ENCODE data around the gene CALHM2.

Gene CALHM2, protein sequence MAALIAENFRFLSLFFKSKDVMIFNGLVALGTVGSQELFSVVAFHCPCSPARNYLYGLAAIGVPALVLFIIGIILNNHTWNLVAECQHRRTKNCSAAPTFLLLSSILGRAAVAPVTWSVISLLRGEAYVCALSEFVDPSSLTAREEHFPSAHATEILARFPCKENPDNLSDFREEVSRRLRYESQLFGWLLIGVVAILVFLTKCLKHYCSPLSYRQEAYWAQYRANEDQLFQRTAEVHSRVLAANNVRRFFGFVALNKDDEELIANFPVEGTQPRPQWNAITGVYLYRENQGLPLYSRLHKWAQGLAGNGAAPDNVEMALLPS

DNA sequence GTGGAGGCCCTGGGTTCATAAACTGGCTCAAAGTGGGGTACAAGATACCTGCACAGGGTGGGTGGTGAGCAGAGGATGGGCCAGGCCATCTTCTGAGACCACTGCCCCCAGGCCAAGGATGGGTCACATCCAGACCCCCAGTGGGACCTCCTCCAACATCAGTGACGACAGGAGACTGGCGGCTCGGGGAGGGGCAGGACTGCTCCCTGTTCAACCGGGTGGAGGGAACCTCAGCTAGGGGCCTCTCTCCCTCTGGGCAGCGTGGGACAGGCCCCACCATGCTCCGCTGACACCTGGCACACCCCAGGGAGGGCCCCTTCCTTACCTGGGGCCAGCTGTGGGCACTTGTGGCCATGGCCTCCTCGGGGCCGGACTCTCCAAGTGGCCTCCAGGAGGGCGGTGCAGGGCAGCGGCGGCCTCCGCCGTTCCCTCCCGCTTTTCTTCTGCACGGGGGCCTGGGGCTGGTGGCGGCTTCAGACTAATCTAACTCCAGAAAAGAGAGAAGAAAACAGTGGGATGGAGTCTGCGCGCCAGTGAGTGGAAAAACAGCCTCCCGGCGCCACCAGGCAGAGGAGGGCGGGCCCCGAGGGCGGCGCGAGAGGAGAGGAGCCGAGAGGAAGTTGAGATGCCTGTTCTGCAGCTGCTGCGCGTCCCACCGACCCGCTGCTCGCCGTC is at the start of gene CALHM2:
CALHM2 (minus strand) TSS at position 540 of the 675 bp plus-strand sequence. CDS start 2,429 bp downstream, outside the sequence.
- TF ChIP-seq, protein P1, sequence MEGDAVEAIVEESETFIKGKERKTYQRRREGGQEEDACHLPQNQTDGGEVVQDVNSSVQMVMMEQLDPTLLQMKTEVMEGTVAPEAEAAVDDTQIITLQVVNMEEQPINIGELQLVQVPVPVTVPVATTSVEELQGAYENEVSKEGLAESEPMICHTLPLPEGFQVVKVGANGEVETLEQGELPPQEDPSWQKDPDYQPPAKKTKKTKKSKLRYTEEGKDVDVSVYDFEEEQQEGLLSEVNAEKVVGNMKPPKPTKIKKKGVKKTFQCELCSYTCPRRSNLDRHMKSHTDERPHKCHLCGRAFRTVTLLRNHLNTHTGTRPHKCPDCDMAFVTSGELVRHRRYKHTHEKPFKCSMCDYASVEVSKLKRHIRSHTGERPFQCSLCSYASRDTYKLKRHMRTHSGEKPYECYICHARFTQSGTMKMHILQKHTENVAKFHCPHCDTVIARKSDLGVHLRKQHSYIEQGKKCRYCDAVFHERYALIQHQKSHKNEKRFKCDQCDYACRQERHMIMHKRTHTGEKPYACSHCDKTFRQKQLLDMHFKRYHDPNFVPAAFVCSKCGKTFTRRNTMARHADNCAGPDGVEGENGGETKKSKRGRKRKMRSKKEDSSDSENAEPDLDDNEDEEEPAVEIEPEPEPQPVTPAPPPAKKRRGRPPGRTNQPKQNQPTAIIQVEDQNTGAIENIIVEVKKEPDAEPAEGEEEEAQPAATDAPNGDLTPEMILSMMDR (IDR thresholded peaks at IDR 0.05; ENCODE audit: low read depth, low read length) = no peak
- DNase-seq (ENCODE audit: extremely low read depth, low read depth) = peak; percentile 7

DNA sequence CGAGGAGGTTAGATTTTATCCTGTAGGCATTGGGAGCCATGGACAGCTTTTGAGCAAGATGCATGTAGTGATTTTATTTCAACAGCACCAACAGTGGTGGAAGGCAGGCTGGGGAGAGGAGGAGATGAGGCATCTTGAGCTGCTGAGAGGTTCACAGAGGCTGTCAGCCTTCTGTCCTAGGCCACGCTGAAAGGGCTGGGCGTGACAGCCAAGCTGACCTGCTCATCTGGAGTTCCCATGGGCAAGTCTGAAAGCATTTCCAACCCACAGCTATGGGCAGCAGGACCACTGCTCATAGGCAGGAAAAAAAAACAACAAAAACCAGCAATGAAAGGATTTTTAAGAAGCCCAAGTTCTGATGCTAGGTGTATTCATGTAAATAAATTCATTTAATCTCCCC is 49.0 kb upstream of the CALHM2 start:
- no peak for DNase-seq (ENCODE audit: extremely low read depth, low read depth)
- TF ChIP-seq, protein P1 (IDR thresholded peaks at IDR 0.05; ENCODE audit: low read depth, low read length) = no peak

DNA sequence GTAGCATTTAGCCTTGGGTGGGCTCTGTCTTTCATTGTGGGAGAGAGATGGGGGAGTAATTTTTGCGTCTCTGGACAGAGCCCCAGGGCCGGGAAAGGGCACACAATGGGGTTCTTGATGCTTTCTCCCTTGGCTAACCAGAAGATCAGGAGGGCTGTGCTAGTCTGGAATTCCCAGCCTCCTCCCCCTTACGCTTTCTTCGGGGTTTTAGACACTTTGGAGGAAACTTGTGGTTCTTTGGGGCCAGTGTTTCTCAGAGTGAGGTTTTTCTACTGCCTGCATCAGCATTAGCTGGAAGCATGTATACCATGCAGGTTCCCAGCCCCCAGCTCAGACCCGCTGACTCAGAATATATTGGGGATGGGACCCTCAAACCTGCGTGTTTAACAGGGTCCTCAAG is 48.3 kb upstream of the CALHM2 start:
- TF ChIP-seq, protein P1 (IDR thresholded peaks at IDR 0.05; ENCODE audit: low read depth, low read length) = no peak

DNA sequence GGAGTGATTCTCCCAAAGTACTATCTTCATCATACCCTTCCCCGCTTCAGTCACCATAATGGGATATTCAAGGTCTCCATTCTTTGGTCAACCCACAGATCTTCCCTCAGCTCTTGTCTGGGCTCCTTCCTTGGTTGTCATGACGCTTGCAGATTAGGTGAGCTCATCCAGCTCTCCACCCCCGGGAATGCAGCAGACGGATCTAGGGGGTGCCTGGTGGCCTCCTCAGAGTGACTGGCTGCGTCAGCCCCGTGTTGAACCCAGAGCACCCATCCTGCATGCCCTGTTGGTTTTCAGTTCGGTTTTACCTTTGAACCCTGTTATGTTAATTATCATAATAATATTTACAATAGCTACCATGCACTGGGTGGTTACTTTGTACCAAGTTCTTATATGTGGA is 47.7 kb upstream of the CALHM2 start:
- TF ChIP-seq, protein P1 (IDR thresholded peaks at IDR 0.05; ENCODE audit: low read depth, low read length) = no peak
- no peak for DNase-seq (ENCODE audit: extremely low read depth, low read depth)

More for the DNA sequence above, 48.3 kb upstream of the CALHM2 start:
- DNase-seq (ENCODE audit: extremely low read depth, low read depth) = no peak

DNA sequence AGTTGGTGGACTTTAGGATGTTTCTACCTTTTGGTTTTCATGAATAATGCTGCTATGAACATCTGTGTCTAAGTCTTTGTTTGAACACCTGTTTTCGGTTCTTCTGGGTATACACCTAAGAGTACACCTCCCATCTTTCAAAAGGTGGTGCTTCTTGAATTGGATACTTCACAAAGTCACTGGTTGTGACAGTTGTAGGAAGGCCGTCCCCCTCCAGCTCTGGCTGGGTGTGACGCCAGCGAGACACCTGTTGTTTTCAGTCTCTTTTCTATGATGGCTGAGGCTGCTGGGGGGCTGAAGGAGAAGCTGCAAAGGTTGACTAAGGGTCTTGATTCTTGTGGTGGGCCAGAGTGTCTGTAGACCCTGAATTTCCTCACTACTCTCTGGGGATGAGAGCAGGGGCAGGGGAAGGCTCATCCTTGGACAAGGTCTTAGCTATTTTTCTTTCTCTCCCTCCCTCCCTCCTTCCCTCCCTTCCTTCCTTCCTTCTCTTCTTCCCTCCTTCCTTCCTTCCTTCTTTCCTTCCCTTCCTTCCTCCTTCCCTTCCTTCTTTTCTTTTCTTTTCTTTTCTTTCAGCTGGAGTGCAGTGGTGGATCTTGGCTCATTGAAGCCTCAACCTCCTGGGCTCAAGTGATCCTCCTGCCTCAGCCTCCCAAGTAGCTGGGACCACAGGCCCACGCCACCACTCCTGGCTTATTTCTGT is 46.9 kb upstream of the CALHM2 start:
- TF ChIP-seq, protein P1 (IDR thresholded peaks at IDR 0.05; ENCODE audit: low read depth, low read length) = no peak
- DNase-seq (ENCODE audit: extremely low read depth, low read depth) = no peak

DNA sequence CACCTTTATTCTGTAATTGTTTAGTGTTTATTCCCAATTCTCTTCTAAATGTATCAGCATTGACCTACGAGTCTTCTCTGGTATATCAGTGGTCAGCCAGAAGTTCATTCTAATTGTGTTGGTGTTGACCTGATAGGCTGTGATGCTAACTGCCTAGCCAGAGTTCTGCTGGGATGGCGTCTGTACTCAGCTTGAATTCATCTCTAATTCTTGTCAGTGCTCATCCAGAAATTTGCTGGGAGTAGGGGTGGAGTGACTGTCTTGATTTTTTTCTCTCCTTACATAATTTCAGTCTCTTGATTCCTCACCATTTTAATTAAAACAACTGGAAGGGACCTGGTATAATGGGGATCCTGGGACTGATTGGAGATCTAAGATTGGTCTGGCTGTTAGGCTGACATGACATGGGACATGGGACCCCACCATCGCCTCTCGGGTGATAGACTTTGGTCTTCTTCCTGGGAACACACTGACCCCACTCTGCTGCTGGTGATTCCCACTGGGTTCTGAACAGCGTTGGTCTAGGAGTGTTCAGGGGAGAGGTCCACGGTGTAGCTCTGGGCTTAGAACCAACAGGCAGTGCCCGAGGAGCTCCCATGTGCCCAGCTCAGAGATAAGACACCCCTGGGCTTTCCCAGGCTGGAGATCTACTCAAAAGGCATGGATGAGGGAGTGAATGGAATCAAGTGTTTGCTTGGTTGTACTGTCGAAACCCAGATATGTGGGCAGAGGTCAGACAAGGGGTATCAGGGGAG is 45.2 kb upstream of the CALHM2 start:
- DNase-seq (ENCODE audit: extremely low read depth, low read depth) = no peak
- TF ChIP-seq, protein P1 (IDR thresholded peaks at IDR 0.05; ENCODE audit: low read depth, low read length) = no peak

Measured in AG09319 (cell line).